ENCODE measurements around the gene DPM3. TPM values are rescaled to one million over a fixed set of nuclear protein-coding genes. Genes with fewer than 3 reads are reported as not detected.

DPM3 gene
- total and polyA plus RNA-seq, 2 of the 4 experiments (the other 2 are of a cell fraction): 29.0 to 129 TPM

DNA sequence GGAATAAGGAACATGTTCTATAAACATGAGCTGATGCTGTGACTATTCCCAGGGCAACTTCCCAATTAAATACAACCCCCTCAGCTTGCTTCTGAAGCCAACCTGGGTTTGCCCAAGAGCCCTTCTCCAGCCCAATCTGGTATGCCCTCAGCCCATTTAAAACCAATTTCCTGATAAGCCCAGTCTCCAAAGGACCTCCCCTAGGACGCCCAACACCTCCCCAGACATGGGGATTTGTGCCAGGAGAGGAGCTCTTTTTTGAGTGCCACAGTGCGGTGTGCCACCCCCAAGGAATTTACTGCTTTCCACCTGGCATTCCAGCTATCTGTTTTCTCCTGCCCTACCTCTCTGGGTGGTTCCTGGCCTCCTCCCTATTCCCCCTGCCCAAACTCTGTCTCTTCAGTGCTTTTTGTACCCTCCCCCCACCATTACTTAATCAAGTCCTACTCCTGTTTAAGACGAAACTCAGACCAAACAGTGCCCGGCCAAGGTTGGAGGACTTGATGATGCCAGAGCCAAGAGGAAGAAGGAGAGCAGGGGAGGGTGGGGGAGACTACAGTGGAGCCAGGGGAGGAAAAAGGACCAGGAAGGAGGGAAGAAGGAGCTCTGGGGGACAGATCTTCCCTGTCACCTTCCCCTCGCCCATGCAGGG is 24.1 kb downstream of the DPM3 start:
- Histone ChIP-seq H3K23ac (ENCODE audit: low read depth, low read length) (no peak overlapping the region), H3K4ac (ENCODE audit: low read depth, low read length) (no peak overlapping the region), H3K79me1 (ENCODE audit: low read depth in 1 of 2, low read length in 2 of 2) (no peaks in the 10 kb centered on the region), H3K9me3 (ENCODE audit: control insufficient read depth, insufficient read depth, low read length) (no peaks in the 10 kb centered on the region), H2AFZ (replicated peaks; ENCODE audit: low read length, poor library complexity) (no peak overlapping the region), H2BK5ac (ENCODE audit: low read depth, low read length, poor library complexity, severe bottlenecking) (no peak overlapping the region), H2BK20ac (ENCODE audit: low read depth, low read length) (no peak overlapping the region), H4K91ac (ENCODE audit: insufficient read depth, low read depth, low read length) (no peak overlapping the region), H2BK15ac (ENCODE audit: low read depth, low read length) (no peak overlapping the region), H3K36me3 (ENCODE audit: control insufficient read depth, insufficient read depth, low read length) (no peaks in the 10 kb centered on the region), H3K56ac (ENCODE audit: extremely low read depth, insufficient read depth, low read length) (no peak overlapping the region), H2BK120ac (ENCODE audit: low read depth, low read length) (no peak overlapping the region), H4K8ac (ENCODE audit: low read depth in 2 of 2, low read length in 2 of 2) (no peak overlapping the region), H3K14ac (replicated peaks; ENCODE audit: low read depth, low read length) (no peak overlapping the region), H3K9ac (ENCODE audit: low read depth, low read length) (no peak overlapping the region), H3K18ac (ENCODE audit: low read depth, low read length) (no peak overlapping the region), H4K20me1 (ENCODE audit: insufficient read depth, low read length) (no peaks in the 10 kb centered on the region), H2AK9ac (replicated peaks; ENCODE audit: low read depth, low read length, poor library complexity) (no peak overlapping the region), H3K27ac (ENCODE audit: insufficient read depth, low read length) (no peak overlapping the region), H3K4me1 (ENCODE audit: control insufficient read depth, insufficient read depth, low read length) (no peaks in the 10 kb centered on the region), H3K27me3 (ENCODE audit: control insufficient read depth, insufficient read depth, low read length) (peaks cover 58% of the 10 kb centered on the region), H4K5ac (ENCODE audit: low read depth, low read length) (no peak overlapping the region), H3K9me1 (ENCODE audit: insufficient read depth, low read length) (no peaks in the 10 kb centered on the region; the same call in 1 of the 2 replicates), H2AK5ac (ENCODE audit: low read depth, low read length) (no peak overlapping the region), H3K4me2 (ENCODE audit: low read depth, low read length) (no peak overlapping the region), H3K4me3 (ENCODE audit: insufficient read depth, low read depth, low read length) (no peak overlapping the region)
- DNase-seq: no peak
- ChIA-PET CTCF (interaction anchor here (1.2 kb wide), 1 partner anchor 10 kb away, joined by 3 read pairs; no protein-coding TSS in a partner anchor), POLR2A (ENCODE audit: unreplicated experiment) (no interaction called here)
- dilution Hi-C loops (cut with HindIII; ENCODE audit: low sequenced_read_pairs, unreplicated experiment) (no loop called here), in situ Hi-C loops (cut with MboI; ENCODE audit: low sequenced_read_pairs) (no loop called here), intact Hi-C loops (cut with micrococcal nuclease) (no loop called here)
- BruUV-seq (replicated peaks): no TSS peak
- WGBS, 2 experiments (ENCODE audit: extremely low coverage in 2 of 2, insufficient read length in 1 of 2): 29% methylated on average over 1 of the region's 5 CpGs; no CpG with 5 or more reads in 1 of the 2 experiments
- TF ChIP-seq RAD21 (IDR thresholded peaks at IDR 0.05; ENCODE audit: low read length) (no peak), MXI1 (IDR thresholded peaks at IDR 0.05; ENCODE audit: borderline replicate concordance, low read depth, low read length) (no peak), FOS (IDR thresholded peaks at IDR 0.05; ENCODE audit: low read depth, low read length) (no peak)
- TF ChIP-seq, protein P1, sequence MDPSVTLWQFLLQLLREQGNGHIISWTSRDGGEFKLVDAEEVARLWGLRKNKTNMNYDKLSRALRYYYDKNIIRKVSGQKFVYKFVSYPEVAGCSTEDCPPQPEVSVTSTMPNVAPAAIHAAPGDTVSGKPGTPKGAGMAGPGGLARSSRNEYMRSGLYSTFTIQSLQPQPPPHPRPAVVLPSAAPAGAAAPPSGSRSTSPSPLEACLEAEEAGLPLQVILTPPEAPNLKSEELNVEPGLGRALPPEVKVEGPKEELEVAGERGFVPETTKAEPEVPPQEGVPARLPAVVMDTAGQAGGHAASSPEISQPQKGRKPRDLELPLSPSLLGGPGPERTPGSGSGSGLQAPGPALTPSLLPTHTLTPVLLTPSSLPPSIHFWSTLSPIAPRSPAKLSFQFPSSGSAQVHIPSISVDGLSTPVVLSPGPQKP (IDR thresholded peaks at IDR 0.05; ENCODE audit: borderline replicate concordance, low read depth, low read length): no peak
- ATAC-seq (ENCODE audit: low read depth): no peak
